ENCODE results near the gene MBD3.

DNA sequence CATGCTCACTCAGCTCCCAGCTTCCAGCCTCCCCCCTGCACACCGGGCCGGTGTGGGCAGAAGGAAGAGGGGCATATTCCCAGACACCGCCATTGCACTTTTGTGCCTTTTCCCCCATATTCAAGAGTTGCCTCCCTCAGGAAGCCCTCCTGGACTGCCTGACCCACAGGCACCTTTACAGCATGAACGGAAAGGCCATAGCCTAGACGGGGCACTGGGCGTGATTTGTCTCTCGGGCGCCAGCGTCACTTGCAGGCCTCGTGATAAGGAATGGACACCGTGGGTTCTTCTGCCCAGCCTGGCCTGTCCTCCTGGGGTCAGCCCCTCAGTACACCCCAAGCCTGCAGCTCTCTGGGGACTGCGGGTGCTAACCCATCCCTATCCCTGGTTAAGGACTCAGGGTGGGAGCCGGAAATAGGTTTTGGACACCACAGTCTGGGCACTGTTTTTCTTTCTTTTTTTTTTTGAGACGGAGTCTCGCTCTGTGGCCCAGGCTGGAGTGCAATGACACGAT, 13.5 kb upstream of the MBD3 start:
- TF ChIP-seq, protein P1, sequence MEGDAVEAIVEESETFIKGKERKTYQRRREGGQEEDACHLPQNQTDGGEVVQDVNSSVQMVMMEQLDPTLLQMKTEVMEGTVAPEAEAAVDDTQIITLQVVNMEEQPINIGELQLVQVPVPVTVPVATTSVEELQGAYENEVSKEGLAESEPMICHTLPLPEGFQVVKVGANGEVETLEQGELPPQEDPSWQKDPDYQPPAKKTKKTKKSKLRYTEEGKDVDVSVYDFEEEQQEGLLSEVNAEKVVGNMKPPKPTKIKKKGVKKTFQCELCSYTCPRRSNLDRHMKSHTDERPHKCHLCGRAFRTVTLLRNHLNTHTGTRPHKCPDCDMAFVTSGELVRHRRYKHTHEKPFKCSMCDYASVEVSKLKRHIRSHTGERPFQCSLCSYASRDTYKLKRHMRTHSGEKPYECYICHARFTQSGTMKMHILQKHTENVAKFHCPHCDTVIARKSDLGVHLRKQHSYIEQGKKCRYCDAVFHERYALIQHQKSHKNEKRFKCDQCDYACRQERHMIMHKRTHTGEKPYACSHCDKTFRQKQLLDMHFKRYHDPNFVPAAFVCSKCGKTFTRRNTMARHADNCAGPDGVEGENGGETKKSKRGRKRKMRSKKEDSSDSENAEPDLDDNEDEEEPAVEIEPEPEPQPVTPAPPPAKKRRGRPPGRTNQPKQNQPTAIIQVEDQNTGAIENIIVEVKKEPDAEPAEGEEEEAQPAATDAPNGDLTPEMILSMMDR (IDR thresholded peaks at IDR 0.05; ENCODE audit: insufficient read depth, low read depth, low read length), result no peak
- TF ChIP-seq EZH2 (IDR thresholded peaks at IDR 0.05; ENCODE audit: insufficient read depth, low read length), result no peak

Measured in astrocyte (in vitro differentiated cells and primary cell).